HG03575 (cell line): ENCODE results near the gene TCFL5.

Experiments used
- ATAC-seq: cut with Tn5 transposase; IDR thresholded peaks from one replicate; pipeline ENCODE4 v1.9.1; 2021; ENCODE audit not compliant: unreplicated experiment, insufficient number of reproducible peaks, low FRiP score; ENCODE audit errors: extremely low read depth

Gene TCFL5

GRCh38 chr20:62792940-62793756 is 68.5 kb downstream of the TCFL5 start:
- no peak for ATAC-seq

GRCh38 chr20:62792182-62792939 is 69.3 kb downstream of the TCFL5 start:
- no peak for ATAC-seq

GRCh38 chr20:62791301-62792181 is 70.1 kb downstream of the TCFL5 start:
- no peak for ATAC-seq
